ENCODE results near the gene CTNNA3. TPM values are rescaled to one million over a fixed set of nuclear protein-coding genes. Genes with fewer than 3 reads are reported as not detected.

CTNNA3 gene
- total RNA-seq, 1 experiment from 2014 or later = not detected

DNA sequence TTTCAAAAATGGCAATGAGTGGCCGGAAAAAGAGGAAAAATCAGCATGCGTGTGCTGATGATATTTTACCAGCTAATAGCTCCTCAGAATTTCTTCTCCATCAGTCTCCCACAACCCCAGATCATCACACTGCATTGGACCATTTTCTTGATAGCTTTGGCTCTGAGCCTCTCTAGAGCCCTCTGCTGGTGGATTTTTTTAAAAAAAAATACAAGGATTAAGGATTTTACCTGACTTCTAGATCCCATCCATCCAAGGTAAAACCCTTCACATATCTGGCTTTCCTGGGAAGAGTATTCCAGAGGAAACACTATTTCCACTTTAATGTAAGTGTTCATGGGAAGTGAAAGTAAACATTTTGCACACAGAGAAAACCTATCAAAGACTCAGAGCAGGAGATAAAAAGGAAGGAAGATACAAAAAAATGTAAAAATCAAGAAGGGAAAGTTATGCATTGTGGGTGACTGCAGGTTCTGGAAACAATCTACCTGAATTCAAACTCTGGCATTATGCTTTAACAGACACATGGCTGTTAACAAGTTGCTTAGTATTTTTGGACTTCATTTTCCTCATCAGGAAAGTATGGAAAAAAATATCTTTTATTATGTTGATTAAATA, 389.3 kb downstream of the CTNNA3 start:
- Mint-ChIP-seq H3K4me3 (ENCODE audit: low read depth, unreplicated experiment) (no peak overlapping the region), H3K9me3 (ENCODE audit: low read depth, unreplicated experiment) (peaks cover 2% of the 10 kb centered on the region), H3K27ac (ENCODE audit: unreplicated experiment) (no peak overlapping the region), H3K36me3 (ENCODE audit: insufficient read depth, unreplicated experiment) (no peaks in the 10 kb centered on the region), H3K27me3 (ENCODE audit: unreplicated experiment) (peaks cover 13% of the 10 kb centered on the region), H3K4me1 (ENCODE audit: low read depth, unreplicated experiment) (no peaks in the 10 kb centered on the region)
- no TSS peak for BruUV-seq (replicated peaks)
- peak; percentile 5 for DNase-seq
- intact Hi-C loops (cut with micrococcal nuclease; ENCODE audit: unreplicated experiment) = loop anchor here (1.0 to 10.0 kb wide), 2 partner anchors 215 to 362 kb away; no protein-coding TSS in a partner anchor
- CTCF ChIA-PET = interaction anchor here (0.7 to 1.3 kb wide), 2 partner anchors 192 to 214 kb away, joined by 3 to 8 read pairs; no protein-coding TSS in a partner anchor
- TF ChIP-seq, protein P1, sequence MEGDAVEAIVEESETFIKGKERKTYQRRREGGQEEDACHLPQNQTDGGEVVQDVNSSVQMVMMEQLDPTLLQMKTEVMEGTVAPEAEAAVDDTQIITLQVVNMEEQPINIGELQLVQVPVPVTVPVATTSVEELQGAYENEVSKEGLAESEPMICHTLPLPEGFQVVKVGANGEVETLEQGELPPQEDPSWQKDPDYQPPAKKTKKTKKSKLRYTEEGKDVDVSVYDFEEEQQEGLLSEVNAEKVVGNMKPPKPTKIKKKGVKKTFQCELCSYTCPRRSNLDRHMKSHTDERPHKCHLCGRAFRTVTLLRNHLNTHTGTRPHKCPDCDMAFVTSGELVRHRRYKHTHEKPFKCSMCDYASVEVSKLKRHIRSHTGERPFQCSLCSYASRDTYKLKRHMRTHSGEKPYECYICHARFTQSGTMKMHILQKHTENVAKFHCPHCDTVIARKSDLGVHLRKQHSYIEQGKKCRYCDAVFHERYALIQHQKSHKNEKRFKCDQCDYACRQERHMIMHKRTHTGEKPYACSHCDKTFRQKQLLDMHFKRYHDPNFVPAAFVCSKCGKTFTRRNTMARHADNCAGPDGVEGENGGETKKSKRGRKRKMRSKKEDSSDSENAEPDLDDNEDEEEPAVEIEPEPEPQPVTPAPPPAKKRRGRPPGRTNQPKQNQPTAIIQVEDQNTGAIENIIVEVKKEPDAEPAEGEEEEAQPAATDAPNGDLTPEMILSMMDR (IDR thresholded peaks at IDR 0.05; ENCODE audit: unreplicated experiment) = peak; percentile 75

DNA sequence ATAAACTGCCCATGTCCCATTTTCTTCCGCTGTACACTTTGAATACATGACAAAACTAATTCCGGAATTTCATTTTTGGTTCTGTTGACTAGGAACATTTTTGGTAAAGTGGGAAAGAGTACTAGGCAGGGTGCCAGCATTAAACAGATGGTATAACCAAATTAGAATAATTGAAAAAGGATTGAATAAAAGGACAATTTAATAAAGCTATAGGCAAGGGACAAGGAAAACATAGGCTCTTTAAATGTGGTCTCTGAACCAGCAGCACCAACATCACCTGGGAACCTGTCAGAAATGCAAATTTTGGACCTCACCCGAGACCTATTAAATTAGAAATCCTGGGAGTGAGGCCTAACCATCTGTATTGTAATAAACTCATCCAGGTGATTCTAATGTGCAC, 393.3 kb downstream of the CTNNA3 start:
- CTCF ChIA-PET = no interaction called here
- BruUV-seq (replicated peaks) = no TSS peak
- no peak overlapping the region for H3K27ac Mint-ChIP-seq (ENCODE audit: unreplicated experiment)

DNA sequence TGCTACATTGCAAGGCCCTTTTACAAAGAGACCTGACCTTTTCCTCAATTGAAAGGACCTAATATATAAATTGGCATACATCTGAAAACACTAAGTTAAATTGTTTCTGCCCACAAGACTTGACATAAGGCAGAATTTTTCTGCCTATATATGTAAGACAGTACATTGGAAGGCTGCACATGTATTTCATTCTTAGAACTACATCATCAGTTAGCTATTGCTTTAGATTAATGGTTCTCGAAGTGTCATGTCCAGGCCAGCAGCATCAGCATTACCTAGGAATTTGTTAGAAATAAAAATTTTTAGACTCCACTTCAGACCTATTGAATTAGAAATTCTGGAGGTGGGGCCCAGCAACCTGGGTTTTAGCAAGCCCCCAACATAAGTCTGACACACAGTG, 396.2 kb downstream of the CTNNA3 start:
- no peak for DNase-seq
- no peaks in the 10 kb centered on the region for H3K4me1 Mint-ChIP-seq (ENCODE audit: low read depth, unreplicated experiment)
- no peak overlapping the region for H3K27ac Mint-ChIP-seq (ENCODE audit: unreplicated experiment)
- no peaks in the 10 kb centered on the region for H3K36me3 Mint-ChIP-seq (ENCODE audit: insufficient read depth, unreplicated experiment)
- H3K4me3 Mint-ChIP-seq (ENCODE audit: low read depth, unreplicated experiment) = no peak overlapping the region
- BruUV-seq (replicated peaks) = no TSS peak
- H3K9me3 Mint-ChIP-seq (ENCODE audit: low read depth, unreplicated experiment) = no peaks in the 10 kb centered on the region
- intact Hi-C loops (cut with micrococcal nuclease; ENCODE audit: unreplicated experiment) = loop anchor here (10.0 kb wide), 1 partner anchor 355 kb away; no protein-coding TSS in a partner anchor
- CTCF ChIA-PET = no interaction called here
- H3K27me3 Mint-ChIP-seq (ENCODE audit: unreplicated experiment) = no peaks in the 10 kb centered on the region
- TF ChIP-seq, protein P1 (IDR thresholded peaks at IDR 0.05; ENCODE audit: unreplicated experiment) = no peak

More for the DNA sequence above, 393.3 kb downstream of the CTNNA3 start:
- TF ChIP-seq, protein P1 (IDR thresholded peaks at IDR 0.05; ENCODE audit: unreplicated experiment) = no peak
- no peaks in the 10 kb centered on the region for H3K9me3 Mint-ChIP-seq (ENCODE audit: low read depth, unreplicated experiment)
- H3K4me3 Mint-ChIP-seq (ENCODE audit: low read depth, unreplicated experiment) = no peak overlapping the region
- no peaks in the 10 kb centered on the region for H3K36me3 Mint-ChIP-seq (ENCODE audit: insufficient read depth, unreplicated experiment)
- H3K4me1 Mint-ChIP-seq (ENCODE audit: low read depth, unreplicated experiment) = no peaks in the 10 kb centered on the region
- intact Hi-C loops (cut with micrococcal nuclease; ENCODE audit: unreplicated experiment) = loop anchor here (10.0 kb wide), 1 partner anchor 358 kb away; no protein-coding TSS in a partner anchor
- no peaks in the 10 kb centered on the region for H3K27me3 Mint-ChIP-seq (ENCODE audit: unreplicated experiment)
- no peak for DNase-seq

DNA sequence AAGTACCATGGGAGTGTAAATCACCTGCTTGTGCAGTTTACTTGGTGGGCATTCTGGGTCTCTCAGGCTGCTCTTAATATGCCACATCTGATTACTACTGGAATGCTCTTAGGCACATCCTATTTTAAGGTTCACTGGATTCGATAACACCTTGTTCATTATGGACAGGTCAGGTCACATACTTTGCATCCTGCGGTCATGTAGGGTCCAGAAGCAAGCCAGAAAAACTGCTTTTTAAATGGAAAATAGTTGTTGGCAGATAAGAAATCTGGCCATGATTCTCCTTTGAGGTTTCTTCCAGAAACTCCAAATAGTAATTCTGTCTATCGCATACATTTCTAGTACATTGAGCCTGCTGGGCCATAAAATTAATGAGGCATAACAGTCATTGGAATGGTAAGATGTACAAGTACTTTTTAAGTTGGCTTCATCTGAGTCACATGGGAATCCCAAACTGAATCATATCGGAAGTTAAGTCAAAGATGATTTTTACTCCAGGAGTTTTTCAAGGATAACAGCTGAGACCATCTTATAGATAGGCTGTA, 398.3 kb downstream of the CTNNA3 start:
- Mint-ChIP-seq H3K27ac (ENCODE audit: unreplicated experiment) (no peak overlapping the region), H3K4me1 (ENCODE audit: low read depth, unreplicated experiment) (no peaks in the 10 kb centered on the region), H3K9me3 (ENCODE audit: low read depth, unreplicated experiment) (no peaks in the 10 kb centered on the region), H3K36me3 (ENCODE audit: insufficient read depth, unreplicated experiment) (no peaks in the 10 kb centered on the region), H3K4me3 (ENCODE audit: low read depth, unreplicated experiment) (no peak overlapping the region), H3K27me3 (ENCODE audit: unreplicated experiment) (no peaks in the 10 kb centered on the region)
- TF ChIP-seq, protein P1 (IDR thresholded peaks at IDR 0.05; ENCODE audit: unreplicated experiment) = no peak
- CTCF ChIA-PET = no interaction called here
- intact Hi-C loops (cut with micrococcal nuclease; ENCODE audit: unreplicated experiment) = no loop called here
- no peak for DNase-seq
- BruUV-seq (replicated peaks) = no TSS peak
